Caco-2 (cell line): ENCODE data around the gene PEAK3. TPM values are rescaled to one million over a fixed set of nuclear protein-coding genes. Genes with fewer than 3 reads are reported as not detected.
A peak's percentile ranks its signal among the peaks of the same experiment; 100 is the strongest.

ENCODE experiments used
- BruUV-seq: library from RNA; stranded (reverse); fragments of 400-500 nt; replicated peaks from 2 replicates; lab custom pipeline; 2021; lab: Mats Ljungman, UMichigan
- CTCF ChIA-PET: fragments of 300-600 bp; sonication (Branson Sonifier 250); formaldehyde crosslinking; loops from one replicate; lab custom pipeline; 2022; ENCODE audit warnings: antibody characterized with exemption; lab: Charles Lee
- POLR2A ChIA-PET: fragments of 300-600 bp; sonication (Branson Sonifier 250); formaldehyde crosslinking; loops from one replicate; lab custom pipeline; 2022; ENCODE audit warnings: antibody characterized with exemption; lab: Charles Lee
- DNase-seq, 2 experiments: peaks; one replicate each; pipeline versions ENCODE4 v3.0.0 to v3.0.0-alpha.2; 2020 to 2022
- H3K27me3 ChIP-seq: replicated peaks from 2 replicates; pipeline ENCODE4 v1.6.0; 2011; ENCODE audit warnings: low read length; ENCODE audit not compliant: control insufficient read depth, insufficient read depth
- H3K36me3 ChIP-seq: 2 replicates; pipeline ENCODE4 v1.5.1; 2011; ENCODE audit warnings: low read length; ENCODE audit not compliant: control insufficient read depth, insufficient read depth
- H3K4me1 ChIP-seq: fragments of 250-450 bp; sonication (Bioruptor Pico); 2 replicates; pipeline ENCODE4 v1.5.1; 2020; ENCODE audit warnings: mild to moderate bottlenecking
- H3K4me3 ChIP-seq: 2 replicates; pipeline ENCODE4 v1.5.1; 2011; ENCODE audit warnings: low read depth, mild to moderate bottlenecking, control low read depth, low read length
- H3K9me3 ChIP-seq: fragments of 250-450 bp; sonication (Bioruptor Pico); 2 replicates; pipeline ENCODE4 v1.5.1; 2020; ENCODE audit warnings: mild to moderate bottlenecking, moderate library complexity
- H3K27ac Mint-ChIP-seq: one replicate; pipeline ENCODE4 v1.8.0; 2022; ENCODE audit warnings: mixed read lengths; ENCODE audit not compliant: unreplicated experiment
- H3K27me3 Mint-ChIP-seq: one replicate; pipeline ENCODE4 v1.8.0; 2022; ENCODE audit warnings: mixed read lengths; ENCODE audit not compliant: insufficient read depth, unreplicated experiment
- H3K36me3 Mint-ChIP-seq: one replicate; pipeline ENCODE4 v1.8.0; 2022; ENCODE audit warnings: mild to moderate bottlenecking, mixed read lengths; ENCODE audit not compliant: insufficient read depth, unreplicated experiment
- H3K4me1 Mint-ChIP-seq: one replicate; pipeline ENCODE4 v1.8.0; 2022; ENCODE audit warnings: low read depth, mixed read lengths; ENCODE audit not compliant: unreplicated experiment
- H3K4me3 Mint-ChIP-seq: one replicate; pipeline ENCODE4 v1.8.0; 2022; ENCODE audit warnings: mild to moderate bottlenecking, moderate library complexity, mixed read lengths; ENCODE audit not compliant: unreplicated experiment
- H3K9me3 Mint-ChIP-seq: one replicate; pipeline ENCODE4 v1.8.0; 2022; ENCODE audit warnings: mixed read lengths; ENCODE audit not compliant: unreplicated experiment
- CTCF ChIP-seq, 2 experiments: fragments of 200-600 bp in 1 of 2; IDR thresholded peaks; 1 replicate in 1 of 2; 2 replicates in 1 of 2; pipeline versions ENCODE4 v1.5.1 to v1.8.0; 2011 to 2022; ENCODE audit warnings: antibody characterized with exemption in 1 of 2, control low read depth in 1 of 2, inconsistent platforms in 1 of 2, low read depth in 1 of 2, low read length in 1 of 2, mild to moderate bottlenecking in 1 of 2, moderate library complexity in 1 of 2; ENCODE audit not compliant: insufficient read depth in 1 of 2, severe bottlenecking in 1 of 2, unreplicated experiment in 1 of 2
- intact Hi-C: fragments of 100-400 bp; cut with micrococcal nuclease; formaldehyde crosslinking; loops from one replicate; pipeline ENCODE4 v1.10.0; 2022; ENCODE audit not compliant: unreplicated experiment
- total RNA-seq: library from RNA; stranded (reverse); gene quantifications from 2 replicates; pipeline ENCODE4 v1.2.3, GENCODE V29; 2022

PEAK3 gene
- total RNA-seq, 1 experiment from 2014 or later = not detected

- POLR2A ChIA-PET = no interaction called here
- peak within 1 kb of the TSS; percentile 27 for H3K27ac Mint-ChIP-seq
- Histone ChIP-seq H3K27me3 (no peaks in the 10 kb centered on the region), H3K36me3 (no peaks in the 10 kb centered on the region), H3K4me1 (0 out of 2 replicates have a peak, but pooled peaks cover 3% of the 10 kb centered on the region), H3K4me3 (peak within 1 kb of the TSS; percentile 70), H3K9me3 (no peaks in the 10 kb centered on the region)
- H3K36me3 Mint-ChIP-seq = peaks cover 4% of the 10 kb centered on the region
- intact Hi-C loops = no loop called here
- H3K27me3 Mint-ChIP-seq = no peaks in the 10 kb centered on the region
- H3K4me1 Mint-ChIP-seq = peaks cover 6% of the 10 kb centered on the region
- no peak for TF ChIP-seq CTCF (IDR thresholded peaks at IDR 0.05; ENCODE audit: insufficient read depth in 1 of 2, low read depth in 1 of 2, low read length in 1 of 2, severe bottlenecking in 1 of 2, unreplicated experiment in 1 of 2)
- peak within 1 kb of the TSS; percentile 68 for H3K4me3 Mint-ChIP-seq
- no TSS peak for BruUV-seq
- DNase-seq = peak in 1 of 2 experiments; percentile 68
- CTCF ChIA-PET = interaction anchor here (0.6 kb wide), 1 partner anchor 44 kb away, joined by 7 read pairs; no protein-coding TSS in a partner anchor
- no peaks in the 10 kb centered on the region for H3K9me3 Mint-ChIP-seq
Observed at GRCh38 chr19:2308114-2308556, 26.2 kb upstream of the PEAK3 start, which contains the start of gene LINGO3. Gene LINGO3 (minus strand): TSS chr19:2308154. CDS start chr19:2291776, 16,378 bp downstream.

- BruUV-seq = no TSS peak
- H3K27me3 Mint-ChIP-seq = no peaks in the 10 kb centered on the region
- CTCF ChIA-PET = no interaction called here
- H3K4me1 ChIP-seq = 0 out of 2 replicates have a peak, but pooled peaks cover 3% of the 10 kb centered on the region
- no peaks in the 10 kb centered on the region for H3K36me3 Mint-ChIP-seq
- H3K9me3 Mint-ChIP-seq = no peaks in the 10 kb centered on the region
- POLR2A ChIA-PET = no interaction called here
- DNase-seq = no peak
- intact Hi-C loops = no loop called here
- H3K9me3 ChIP-seq = no peaks in the 10 kb centered on the region
- no peak for TF ChIP-seq CTCF (IDR thresholded peaks at IDR 0.05; ENCODE audit: insufficient read depth in 1 of 2, low read depth in 1 of 2, low read length in 1 of 2, severe bottlenecking in 1 of 2, unreplicated experiment in 1 of 2)
- H3K4me3 Mint-ChIP-seq = peak overlapping the region; percentile 68
- H3K27ac Mint-ChIP-seq = no peak overlapping the region
- H3K36me3 ChIP-seq = no peaks in the 10 kb centered on the region
- H3K27me3 ChIP-seq = no peaks in the 10 kb centered on the region
- H3K4me3 ChIP-seq = peak overlapping the region; percentile 37
- H3K4me1 Mint-ChIP-seq = peaks cover 6% of the 10 kb centered on the region
Observed at GRCh38 chr19:2307518-2308012, 25.6 kb upstream of the PEAK3 start.

- H3K27me3 Mint-ChIP-seq = no peaks in the 10 kb centered on the region
Observed at GRCh38 chr19:2306971-2307370, 25.0 kb upstream of the PEAK3 start.

More at GRCh38 chr19:2306971-2307370, 25.0 kb upstream of the PEAK3 start:
- Histone ChIP-seq H3K27me3 (no peaks in the 10 kb centered on the region), H3K4me3 (no peak overlapping the region), H3K4me1 (0 out of 2 replicates have a peak, but pooled peaks cover 3% of the 10 kb centered on the region), H3K36me3 (no peaks in the 10 kb centered on the region), H3K9me3 (no peaks in the 10 kb centered on the region)
- no peaks in the 10 kb centered on the region for H3K36me3 Mint-ChIP-seq
- H3K27ac Mint-ChIP-seq = no peak overlapping the region
- no TSS peak for BruUV-seq
- peaks cover 6% of the 10 kb centered on the region for H3K4me1 Mint-ChIP-seq
- POLR2A ChIA-PET = no interaction called here
- no peak for TF ChIP-seq CTCF (IDR thresholded peaks at IDR 0.05; ENCODE audit: insufficient read depth in 1 of 2, low read depth in 1 of 2, low read length in 1 of 2, severe bottlenecking in 1 of 2, unreplicated experiment in 1 of 2)
- H3K4me3 Mint-ChIP-seq = peak overlapping the region; percentile 3
- no peak for DNase-seq
- intact Hi-C loops = no loop called here
- no peaks in the 10 kb centered on the region for H3K9me3 Mint-ChIP-seq
- CTCF ChIA-PET = no interaction called here
